Measurements from ENCODE around the gene GGN.

DNA sequence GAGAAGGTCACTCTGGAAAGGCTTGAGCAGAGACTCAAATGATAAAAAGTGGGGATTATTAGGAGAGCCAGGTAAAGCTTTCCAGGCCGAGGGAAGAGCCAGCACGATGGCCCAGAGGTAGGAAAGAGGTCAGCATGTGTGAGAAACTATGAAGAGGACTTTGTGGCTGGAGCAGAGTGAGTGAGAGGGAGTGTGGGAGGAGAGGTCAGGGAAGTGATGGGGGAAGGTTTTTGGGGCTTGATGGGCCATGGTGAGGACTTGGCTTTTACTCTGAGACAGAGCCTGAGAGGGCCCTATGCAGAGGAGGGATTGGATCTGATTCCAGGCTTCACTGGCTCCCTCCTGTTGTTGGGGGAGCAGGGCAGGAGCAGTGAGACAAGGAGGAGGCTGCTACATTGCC lies 46.9 kb downstream of the GGN start:
- TF ChIP-seq, protein P1, sequence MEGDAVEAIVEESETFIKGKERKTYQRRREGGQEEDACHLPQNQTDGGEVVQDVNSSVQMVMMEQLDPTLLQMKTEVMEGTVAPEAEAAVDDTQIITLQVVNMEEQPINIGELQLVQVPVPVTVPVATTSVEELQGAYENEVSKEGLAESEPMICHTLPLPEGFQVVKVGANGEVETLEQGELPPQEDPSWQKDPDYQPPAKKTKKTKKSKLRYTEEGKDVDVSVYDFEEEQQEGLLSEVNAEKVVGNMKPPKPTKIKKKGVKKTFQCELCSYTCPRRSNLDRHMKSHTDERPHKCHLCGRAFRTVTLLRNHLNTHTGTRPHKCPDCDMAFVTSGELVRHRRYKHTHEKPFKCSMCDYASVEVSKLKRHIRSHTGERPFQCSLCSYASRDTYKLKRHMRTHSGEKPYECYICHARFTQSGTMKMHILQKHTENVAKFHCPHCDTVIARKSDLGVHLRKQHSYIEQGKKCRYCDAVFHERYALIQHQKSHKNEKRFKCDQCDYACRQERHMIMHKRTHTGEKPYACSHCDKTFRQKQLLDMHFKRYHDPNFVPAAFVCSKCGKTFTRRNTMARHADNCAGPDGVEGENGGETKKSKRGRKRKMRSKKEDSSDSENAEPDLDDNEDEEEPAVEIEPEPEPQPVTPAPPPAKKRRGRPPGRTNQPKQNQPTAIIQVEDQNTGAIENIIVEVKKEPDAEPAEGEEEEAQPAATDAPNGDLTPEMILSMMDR (conservative IDR thresholded peaks at IDR 0.05; ENCODE audit: low read depth, low read length): no peak
- TF ChIP-seq EZH2 (IDR thresholded peaks at IDR 0.05; ENCODE audit: low read length, unreplicated experiment): no peak
- TF ChIP-seq EZH2phosphoT487 (IDR thresholded peaks at IDR 0.05; ENCODE audit: borderline replicate concordance, low read length): no peak

Measured in PC-3 (cell line).